ENCODE results near the gene STRA8.

The STRA8 gene

GRCh38 chr7:135265637-135266036 lies 32.0 kb downstream of the STRA8 start:
- no peak for DNase-seq (ENCODE audit: low read depth, low spot score)

GRCh38 chr7:135269921-135270320 lies 36.3 kb downstream of the STRA8 start:
- DNase-seq (ENCODE audit: low read depth, low spot score) = no peak

- DNase-seq (ENCODE audit: low read depth, low spot score) = no peak
These were observed 37.1 kb downstream of the STRA8 start for GRCh38 chr7:135270577-135271254.

- DNase-seq (ENCODE audit: low read depth, low spot score) = no peak
These were observed 37.6 kb downstream of the STRA8 start for GRCh38 chr7:135271255-135271615.

- no peak for DNase-seq (ENCODE audit: low read depth, low spot score)
These were observed 38.7 kb downstream of the STRA8 start for GRCh38 chr7:135272303-135272702.

GRCh38 chr7:135273581-135273980 lies 39.9 kb downstream of the STRA8 start:
- DNase-seq (ENCODE audit: low read depth, low spot score) = no peak

GRCh38 chr7:135274495-135275268 lies 41.0 kb downstream of the STRA8 start:
- DNase-seq (ENCODE audit: low read depth, low spot score) = peak; percentile 84

- no peak for DNase-seq (ENCODE audit: low read depth, low spot score)
These were observed 42.4 kb downstream of the STRA8 start for GRCh38 chr7:135275971-135276580.

GRCh38 chr7:135277161-135277560 lies 43.5 kb downstream of the STRA8 start:
- DNase-seq (ENCODE audit: low read depth, low spot score) = no peak

GRCh38 chr7:135281363-135281949 lies 47.8 kb downstream of the STRA8 start:
- DNase-seq (ENCODE audit: low read depth, low spot score) = peak; percentile 90

GRCh38 chr7:135282561-135283254 lies 49.1 kb downstream of the STRA8 start:
- DNase-seq (ENCODE audit: low read depth, low spot score) = peak; percentile 46

GRCh38 chr7:135283959-135284638 lies 50.5 kb downstream of the STRA8 start:
- DNase-seq (ENCODE audit: low read depth, low spot score) = no peak

- no peak for DNase-seq (ENCODE audit: low read depth, low spot score)
These were observed 52.1 kb downstream of the STRA8 start for GRCh38 chr7:135285547-135286233.

GRCh38 chr7:135286876-135287275 lies 53.2 kb downstream of the STRA8 start:
- DNase-seq (ENCODE audit: low read depth, low spot score) = no peak

GRCh38 chr7:135290594-135290993 lies 57.0 kb downstream of the STRA8 start:
- DNase-seq (ENCODE audit: low read depth, low spot score) = no peak

GRCh38 chr7:135291809-135292253 lies 58.2 kb downstream of the STRA8 start:
- peak; percentile 76 for DNase-seq (ENCODE audit: low read depth, low spot score)

GRCh38 chr7:135299235-135299634 lies 65.6 kb downstream of the STRA8 start:
- DNase-seq (ENCODE audit: low read depth, low spot score) = no peak

GRCh38 chr7:135300913-135301765 lies 67.5 kb downstream of the STRA8 start:
- no peak for DNase-seq (ENCODE audit: low read depth, low spot score)

Measured in astrocyte of the hippocampus (primary cell).